IMR-90 (cell line): ENCODE results near the gene STEAP3. TPM values are rescaled to one million over a fixed set of nuclear protein-coding genes. Genes with fewer than 3 reads are reported as not detected.

Source experiments
- ATAC-seq: fragments of 200-7000 bp; cut with Tn5 transposase; 2 replicates; pipeline ENCODE4 v1.9.1; 2020; ENCODE audit warnings: low read depth, mild to moderate bottlenecking, moderate library complexity
- BruUV-seq: library from RNA; stranded (reverse); fragments of 400-500 nt; replicated peaks from 2 replicates; lab custom pipeline; 2021; lab: Mats Ljungman, UMichigan
- CTCF ChIA-PET: fragments of 300-600 bp; formaldehyde crosslinking; extraction: SDS; loops from one replicate; lab custom pipeline; 2021; ENCODE audit warnings: antibody characterized with exemption; lab: Yijun Ruan, JAX
- POLR2A ChIA-PET: fragments of 300-600 bp; sonication (Branson Sonifier 250); formaldehyde crosslinking; loops from one replicate; lab custom pipeline; 2022; ENCODE audit warnings: antibody characterized with exemption; ENCODE audit not compliant: unreplicated experiment; lab: Charles Lee
- DNase-seq: peaks from one replicate; pipeline ENCODE4 v3.0.0; 2013
- H2AFZ ChIP-seq: replicated peaks from 2 replicates; pipeline ENCODE3; 2013; ENCODE audit warnings: low read length, mild to moderate bottlenecking; ENCODE audit not compliant: poor library complexity
- H2AK5ac ChIP-seq: 2 replicates; pipeline ENCODE4 v1.6.1; 2013; ENCODE audit warnings: low read depth, low read length, inconsistent platforms
- H2AK9ac ChIP-seq: replicated peaks from 2 replicates; pipeline ENCODE3; 2013; ENCODE audit warnings: mild to moderate bottlenecking, low read depth, low read length, moderate library complexity; ENCODE audit not compliant: poor library complexity
- H2BK120ac ChIP-seq: 2 replicates; pipeline ENCODE4 v1.6.1; 2013; ENCODE audit warnings: low read depth, low read length, inconsistent platforms
- H2BK15ac ChIP-seq: 3 replicates; pipeline ENCODE4 v1.6.1; 2013; ENCODE audit warnings: low read depth, low read length, inconsistent platforms
- H2BK20ac ChIP-seq: 2 replicates; pipeline ENCODE4 v1.6.1; 2013; ENCODE audit warnings: low read depth, mild to moderate bottlenecking, inconsistent platforms, low read length, moderate library complexity
- H2BK5ac ChIP-seq: 2 replicates; pipeline ENCODE4 v1.6.1; 2013; ENCODE audit warnings: mild to moderate bottlenecking, low read depth, low read length, inconsistent platforms; ENCODE audit not compliant: poor library complexity, severe bottlenecking
- H3K14ac ChIP-seq: replicated peaks from 2 replicates; pipeline ENCODE4 v1.6.1; 2013; ENCODE audit warnings: low read depth, low read length, inconsistent platforms
- H3K18ac ChIP-seq: 2 replicates; pipeline ENCODE4 v1.6.1; 2013; ENCODE audit warnings: low read depth, low read length, control low read depth
- H3K23ac ChIP-seq: 2 replicates; pipeline ENCODE4 v1.6.1; 2013; ENCODE audit warnings: low read depth, low read length, inconsistent platforms
- H3K27ac ChIP-seq: 2 replicates; pipeline ENCODE4 v1.5.1; 2013; ENCODE audit warnings: mild to moderate bottlenecking, control low read depth, low read length; ENCODE audit not compliant: insufficient read depth
- H3K27me3 ChIP-seq: 2 replicates; pipeline ENCODE4 v1.6.1; 2013; ENCODE audit warnings: low read length; ENCODE audit not compliant: control insufficient read depth, insufficient read depth
- H3K36me3 ChIP-seq: 2 replicates; pipeline ENCODE4 v1.6.1; 2013; ENCODE audit warnings: low read length, mixed read lengths; ENCODE audit not compliant: control insufficient read depth, insufficient read depth
- H3K4ac ChIP-seq: 2 replicates; pipeline ENCODE4 v1.6.1; 2013; ENCODE audit warnings: low read depth, low read length, inconsistent platforms
- H3K4me1 ChIP-seq: 2 replicates; pipeline ENCODE4 v1.6.1; 2013; ENCODE audit warnings: low read length, mixed read lengths; ENCODE audit not compliant: control insufficient read depth, insufficient read depth
- H3K4me2 ChIP-seq: 2 replicates; pipeline ENCODE4 v1.6.1; 2013; ENCODE audit warnings: low read depth, mild to moderate bottlenecking, control low read depth, low read length, moderate library complexity
- H3K4me3 ChIP-seq: 2 replicates; pipeline ENCODE4 v1.5.1; 2013; ENCODE audit warnings: low read depth, mild to moderate bottlenecking, control low read depth, low read length, moderate library complexity; ENCODE audit not compliant: insufficient read depth
- H3K56ac ChIP-seq: 2 replicates; pipeline ENCODE4 v1.6.1; 2013; ENCODE audit warnings: low read length, inconsistent platforms; ENCODE audit not compliant: insufficient read depth; ENCODE audit errors: extremely low read depth
- H3K79me1 ChIP-seq, 2 experiments: 2 replicates each; pipeline ENCODE4 v1.6.1; 2013; ENCODE audit warnings: low read length in 2 of 2, inconsistent platforms in 1 of 2, low read depth in 1 of 2
- H3K9ac ChIP-seq: 2 replicates; pipeline ENCODE4 v1.6.1; 2013; ENCODE audit warnings: low read depth, low read length, control low read depth
- H3K9me1 ChIP-seq: 2 replicates; pipeline ENCODE4 v1.6.1; 2013; ENCODE audit warnings: low read length, inconsistent platforms; ENCODE audit not compliant: insufficient read depth
- H3K9me3 ChIP-seq: 2 replicates; pipeline ENCODE4 v1.6.1; 2013; ENCODE audit warnings: low read length; ENCODE audit not compliant: control insufficient read depth, insufficient read depth
- H4K20me1 ChIP-seq: 2 replicates; pipeline ENCODE4 v1.6.1; 2013; ENCODE audit warnings: low read length, inconsistent platforms; ENCODE audit not compliant: insufficient read depth
- H4K5ac ChIP-seq: 2 replicates; pipeline ENCODE4 v1.6.1; 2013; ENCODE audit warnings: mild to moderate bottlenecking, low read depth, low read length, control low read depth
- H4K8ac ChIP-seq, 2 experiments: 2 replicates each; pipeline ENCODE4 v1.6.1; 2013; ENCODE audit warnings: low read depth in 2 of 2, low read length in 2 of 2, control low read depth in 1 of 2, inconsistent platforms in 1 of 2
- H4K91ac ChIP-seq: 2 replicates; pipeline ENCODE4 v1.6.1; 2013; ENCODE audit warnings: low read depth, low read length, inconsistent platforms; ENCODE audit not compliant: insufficient read depth
- BHLHE40 ChIP-seq: fragments of 150-350 bp; IDR thresholded peaks from 2 replicates; pipeline ENCODE4 v1.6.1; 2016; ENCODE audit warnings: mild to moderate bottlenecking, low read depth, low read length
- CEBPB ChIP-seq: IDR thresholded peaks from 2 replicates; pipeline ENCODE4 v1.6.1; 2012; ENCODE audit warnings: low read depth, low read length, improper control_type of control experiment
- CHD1 ChIP-seq: IDR thresholded peaks from 2 replicates; pipeline ENCODE4 v1.6.1; 2012; ENCODE audit warnings: low read depth, low read length, improper control_type of control experiment
- CTCF ChIP-seq: conservative IDR thresholded peaks from 2 replicates; pipeline ENCODE4 v1.5.1; 2012; ENCODE audit warnings: mild to moderate bottlenecking, low read depth, low read length, improper control_type of control experiment
- ELK1 ChIP-seq: fragments of 150-350 bp; IDR thresholded peaks from 2 replicates; pipeline ENCODE4 v1.6.1; 2016; ENCODE audit warnings: low read depth, mild to moderate bottlenecking, low read length, moderate library complexity, borderline replicate concordance
- FOS ChIP-seq: fragments of 150-350 bp; IDR thresholded peaks from 2 replicates; pipeline ENCODE4 v1.6.1; 2016; ENCODE audit warnings: low read depth, low read length
- MAFK ChIP-seq: IDR thresholded peaks from 2 replicates; pipeline ENCODE4 v1.6.1; 2012; ENCODE audit warnings: low read depth, low read length, improper control_type of control experiment
- MAZ ChIP-seq: IDR thresholded peaks from 2 replicates; pipeline ENCODE4 v1.6.1; 2012; ENCODE audit warnings: low read depth, mild to moderate bottlenecking, low read length, improper control_type of control experiment, moderate library complexity, borderline replicate concordance
- MXI1 ChIP-seq: IDR thresholded peaks from 2 replicates; pipeline ENCODE4 v1.6.1; 2012; ENCODE audit warnings: low read depth, mild to moderate bottlenecking, low read length, moderate library complexity, borderline replicate concordance
- NFE2L2 ChIP-seq: fragments of 150-350 bp; IDR thresholded peaks from 2 replicates; pipeline ENCODE4 v1.6.1; 2016; ENCODE audit warnings: low read depth, mild to moderate bottlenecking, low read length
- POLR2A ChIP-seq: IDR thresholded peaks from 2 replicates; pipeline ENCODE4 v1.6.1; 2012; ENCODE audit warnings: mild to moderate bottlenecking, low read depth, low read length
- RAD21 ChIP-seq: IDR thresholded peaks from 2 replicates; pipeline ENCODE4 v1.6.1; 2012; ENCODE audit warnings: low read length, improper control_type of control experiment
- RCOR1 ChIP-seq: IDR thresholded peaks from 2 replicates; pipeline ENCODE4 v1.6.1; 2012; ENCODE audit warnings: mild to moderate bottlenecking, low read length, improper control_type of control experiment; ENCODE audit not compliant: insufficient replicate concordance
- RFX5 ChIP-seq: IDR thresholded peaks from 2 replicates; pipeline ENCODE4 v1.8.0; 2012; ENCODE audit warnings: low read depth, mild to moderate bottlenecking, low read length, moderate library complexity
- SMC3 ChIP-seq: fragments of 150-350 bp; IDR thresholded peaks from 2 replicates; pipeline ENCODE4 v1.6.1; 2016; ENCODE audit warnings: low read depth, mild to moderate bottlenecking, antibody characterized with exemption, low read length, moderate library complexity
- USF2 ChIP-seq: fragments of 150-350 bp; IDR thresholded peaks from 2 replicates; pipeline ENCODE4 v1.6.1; 2017; ENCODE audit warnings: mild to moderate bottlenecking, antibody characterized with exemption, low read length, low read depth
- WGBS, 2 experiments: methylation state at CpG; one replicate each; pipeline versions ENCODE4 v1.1.5 to v1.1.7; 2013; ENCODE audit warnings: missing lambda C conversion rate in 2 of 2; ENCODE audit not compliant: insufficient read length in 1 of 2; ENCODE audit errors: extremely low coverage in 2 of 2; 5-methylcytosine and 5-hydroxymethylcytosine counted together
- dilution Hi-C: fragments of 300-500 bp; cut with HindIII; formaldehyde crosslinking; loops from one replicate; pipeline ENCODE4 v1.14.3; 2018; ENCODE audit warnings: low sequenced_read_pairs; ENCODE audit not compliant: unreplicated experiment
- in situ Hi-C: fragments of 300-500 bp; cut with MboI; formaldehyde crosslinking; loops from 3 replicates; pipeline ENCODE4 v1.14.3; 2019; ENCODE audit warnings: low sequenced_read_pairs, inconsistent platforms, mixed read lengths
- intact Hi-C: fragments of 100-400 bp; cut with micrococcal nuclease; formaldehyde crosslinking; loops from 2 replicates; pipeline ENCODE4 v1.10.0; 2022
- polyA plus RNA-seq, 3 experiments: library from polyadenylated mRNA; depleted of rRNA; stranded (reverse); fragments of >200 nt; gene quantifications; 2 replicates each; pipeline ENCODE4 v1.2.3, GENCODE V29; 2012; ENCODE audit warnings: low replicate concordance in 1 of 3
- total RNA-seq: library from RNA; depleted of rRNA; stranded (reverse); fragments of >200 nt; gene quantifications from 2 replicates; pipeline ENCODE4 v1.2.3, GENCODE V29; 2012

Gene STEAP3
- total and polyA plus RNA-seq, 2 of the 4 experiments (the other 2 are of a cell fraction), result 19.4 to 43.9 TPM

- no peak overlapping the region for H2BK5ac ChIP-seq
- no peaks in the 10 kb centered on the region for H3K9me3 ChIP-seq
- no peak overlapping the region for H2BK20ac ChIP-seq
- no peaks in the 10 kb centered on the region for H3K79me1 ChIP-seq
- H3K23ac ChIP-seq, result no peak overlapping the region
- H3K56ac ChIP-seq, result no peak overlapping the region
- no peaks in the 10 kb centered on the region for H4K20me1 ChIP-seq
- CTCF ChIA-PET, result no interaction called here
- BruUV-seq, result no TSS peak
- DNase-seq (no peak), ATAC-seq (no peak)
- no peak overlapping the region for H3K4me3 ChIP-seq
- H2BK15ac ChIP-seq, result no peak overlapping the region
- H4K91ac ChIP-seq, result no peak overlapping the region
- no peak overlapping the region for H3K18ac ChIP-seq
- H2AFZ ChIP-seq, result no peak overlapping the region
- H2BK120ac ChIP-seq, result no peak overlapping the region
- in situ Hi-C loops, result no loop called here
- intact Hi-C loops, result loop anchor here (5.0 kb wide), 1 partner anchor 335 kb away; no protein-coding TSS in a partner anchor
- H3K9me1 ChIP-seq, result 0 out of 2 replicates have a peak, but pooled peaks cover 3% of the 10 kb centered on the region
- no peak overlapping the region for H4K5ac ChIP-seq
- dilution Hi-C loops, result no loop called here
- no peak overlapping the region for H3K4ac ChIP-seq
- peaks cover 5% of the 10 kb centered on the region for H3K27me3 ChIP-seq
- no peak overlapping the region for H3K4me2 ChIP-seq
- no peak overlapping the region for H3K14ac ChIP-seq
- H2AK9ac ChIP-seq, result no peak overlapping the region
- no peak overlapping the region for H4K8ac ChIP-seq
- 50% methylated on average over 2 of the region's 5 CpGs; no CpG with 5 or more reads in 1 of the 2 experiments for WGBS, 2 experiments
- H3K27ac ChIP-seq, result no peak overlapping the region
- no peaks in the 10 kb centered on the region for H3K36me3 ChIP-seq
- H3K4me1 ChIP-seq, result peaks cover 3% of the 10 kb centered on the region; the same call in 1 of the 2 replicates
- POLR2A ChIA-PET, result no interaction called here
- no peak overlapping the region for H3K9ac ChIP-seq
- no peak overlapping the region for H2AK5ac ChIP-seq
- TF ChIP-seq NFE2L2, result no peak
- no peak for TF ChIP-seq ELK1
- no peak for TF ChIP-seq FOS
- no peak for TF ChIP-seq CHD1
- TF ChIP-seq SMC3, result no peak
- no peak for TF ChIP-seq MXI1
- no peak for TF ChIP-seq USF2
- no peak for TF ChIP-seq RFX5
- TF ChIP-seq RCOR1, result no peak
- no peak for TF ChIP-seq BHLHE40
- TF ChIP-seq CEBPB, result no peak
- no peak for TF ChIP-seq MAFK
- no peak for TF ChIP-seq CTCF
- no peak for TF ChIP-seq POLR2A
- no peak for TF ChIP-seq RAD21
- no peak for TF ChIP-seq MAZ
These were observed 6.6 kb upstream of the STEAP3 start for GRCh38 chr2:119216994-119217393.
